Osteocyte (in vitro differentiated cells): ENCODE measurements around the gene RFC2. TPM values are rescaled to one million over a fixed set of nuclear protein-coding genes. Genes with fewer than 3 reads are reported as not detected.
"Not testable (repeated sequence)": the region's sequence is repeated elsewhere in the genome, so short reads cannot be mapped to it uniquely, and the experiment has no call there.

Experiments
- DNase-seq: peaks from one replicate; pipeline ENCODE4 v3.0.0; 2021; ENCODE audit warnings: mixed read lengths; ENCODE audit not compliant: unreplicated experiment; ENCODE audit errors: extremely low spot score
- H3K27ac Mint-ChIP-seq: one replicate; pipeline ENCODE4 v1.8.0; 2021; ENCODE audit warnings: mild to moderate bottlenecking, mixed read lengths; ENCODE audit not compliant: unreplicated experiment
- H3K27me3 Mint-ChIP-seq: one replicate; pipeline ENCODE4 v1.8.0; 2021; ENCODE audit warnings: mixed read lengths; ENCODE audit not compliant: unreplicated experiment
- H3K36me3 Mint-ChIP-seq: one replicate; pipeline ENCODE4 v1.8.0; 2021; ENCODE audit warnings: mixed read lengths; ENCODE audit not compliant: unreplicated experiment
- H3K4me1 Mint-ChIP-seq: one replicate; pipeline ENCODE4 v1.8.0; 2021; ENCODE audit warnings: mixed read lengths; ENCODE audit not compliant: unreplicated experiment
- H3K4me3 Mint-ChIP-seq: one replicate; pipeline ENCODE4 v1.8.0; 2021; ENCODE audit warnings: mild to moderate bottlenecking, moderate library complexity, mixed read lengths; ENCODE audit not compliant: unreplicated experiment
- H3K9me3 Mint-ChIP-seq: one replicate; pipeline ENCODE4 v1.8.0; 2021; ENCODE audit warnings: mixed read lengths; ENCODE audit not compliant: unreplicated experiment
- total RNA-seq: library from RNA; stranded (reverse); gene quantifications from 2 replicates; pipeline ENCODE4 v1.2.1, GENCODE V29; 2021
- TF ChIP-seq, protein P1 (sequence below): fragments of 200-600 bp; sonication (generic); IDR thresholded peaks from 2 replicates; pipeline ENCODE4 v1.5.0; 2021; ENCODE audit warnings: antibody characterized with exemption, mild to moderate bottlenecking, moderate library complexity

The RFC2 gene
- total RNA-seq, 1 donor from 2014 or later = 13.5 TPM

GRCh38 chr7:74217455-74218342, 36.5 kb downstream of the RFC2 start:
- no peaks in the 10 kb centered on the region for H3K27me3 Mint-ChIP-seq
- no peak overlapping the region for H3K4me3 Mint-ChIP-seq
- H3K4me1 Mint-ChIP-seq = peaks cover 1% of the 10 kb centered on the region
- H3K9me3 Mint-ChIP-seq = no peaks in the 10 kb centered on the region
- TF ChIP-seq, protein P1, sequence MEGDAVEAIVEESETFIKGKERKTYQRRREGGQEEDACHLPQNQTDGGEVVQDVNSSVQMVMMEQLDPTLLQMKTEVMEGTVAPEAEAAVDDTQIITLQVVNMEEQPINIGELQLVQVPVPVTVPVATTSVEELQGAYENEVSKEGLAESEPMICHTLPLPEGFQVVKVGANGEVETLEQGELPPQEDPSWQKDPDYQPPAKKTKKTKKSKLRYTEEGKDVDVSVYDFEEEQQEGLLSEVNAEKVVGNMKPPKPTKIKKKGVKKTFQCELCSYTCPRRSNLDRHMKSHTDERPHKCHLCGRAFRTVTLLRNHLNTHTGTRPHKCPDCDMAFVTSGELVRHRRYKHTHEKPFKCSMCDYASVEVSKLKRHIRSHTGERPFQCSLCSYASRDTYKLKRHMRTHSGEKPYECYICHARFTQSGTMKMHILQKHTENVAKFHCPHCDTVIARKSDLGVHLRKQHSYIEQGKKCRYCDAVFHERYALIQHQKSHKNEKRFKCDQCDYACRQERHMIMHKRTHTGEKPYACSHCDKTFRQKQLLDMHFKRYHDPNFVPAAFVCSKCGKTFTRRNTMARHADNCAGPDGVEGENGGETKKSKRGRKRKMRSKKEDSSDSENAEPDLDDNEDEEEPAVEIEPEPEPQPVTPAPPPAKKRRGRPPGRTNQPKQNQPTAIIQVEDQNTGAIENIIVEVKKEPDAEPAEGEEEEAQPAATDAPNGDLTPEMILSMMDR = no peak
- no peak for DNase-seq
- H3K36me3 Mint-ChIP-seq = no peaks in the 10 kb centered on the region
- H3K27ac Mint-ChIP-seq = no peak overlapping the region

DNA sequence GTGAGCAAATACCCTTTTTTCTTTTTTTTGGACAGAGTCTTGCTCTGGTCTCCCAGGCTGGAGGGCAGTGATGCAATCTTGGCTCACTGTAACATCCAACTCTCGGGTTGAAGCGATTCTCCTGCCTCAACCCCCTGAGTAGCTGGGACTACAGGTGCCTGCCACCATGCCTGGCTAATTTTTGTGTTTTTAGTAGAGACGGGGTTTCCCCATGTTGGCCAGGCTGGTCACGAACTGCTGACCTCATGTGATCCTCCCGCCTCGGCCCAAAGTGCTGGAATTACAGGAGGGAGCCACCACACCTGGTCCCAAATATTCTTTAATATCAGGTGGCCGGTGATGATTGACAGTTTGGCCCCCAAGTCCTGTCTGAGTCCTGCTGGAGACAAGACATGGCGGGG, 37.8 kb downstream of the RFC2 start:
- peaks cover 1% of the 10 kb centered on the region for H3K4me1 Mint-ChIP-seq
- no peak overlapping the region for H3K4me3 Mint-ChIP-seq
- no peaks in the 10 kb centered on the region for H3K27me3 Mint-ChIP-seq
- H3K9me3 Mint-ChIP-seq = no peaks in the 10 kb centered on the region
- H3K36me3 Mint-ChIP-seq = no peaks in the 10 kb centered on the region
- TF ChIP-seq, protein P1 = no peak
- DNase-seq = no peak
- H3K27ac Mint-ChIP-seq = no peak overlapping the region

DNA sequence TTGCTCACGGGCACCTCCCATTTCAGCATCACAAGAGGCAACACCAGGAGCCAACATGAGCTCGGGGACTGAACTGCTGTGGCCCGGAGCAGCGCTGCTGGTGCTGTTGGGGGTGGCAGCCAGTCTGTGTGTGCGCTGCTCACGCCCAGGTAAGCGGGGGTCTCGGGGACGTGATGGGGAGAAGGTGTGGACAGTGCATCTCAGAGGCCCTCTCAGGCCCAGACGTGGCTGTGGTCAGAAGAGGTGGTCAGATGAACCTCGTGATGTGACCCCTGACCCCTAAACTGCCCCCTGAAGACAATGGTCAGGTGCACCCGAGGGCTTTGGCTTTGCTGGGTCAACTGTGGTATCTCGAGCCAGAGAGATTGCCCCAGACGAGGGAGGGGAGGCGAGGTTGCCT, 38.3 kb downstream of the RFC2 start:
- TF ChIP-seq, protein P1 = no peak
- H3K36me3 Mint-ChIP-seq = no peaks in the 10 kb centered on the region
- H3K27ac Mint-ChIP-seq = no peak overlapping the region
- no peak for DNase-seq
- peaks cover 1% of the 10 kb centered on the region for H3K4me1 Mint-ChIP-seq
- no peak overlapping the region for H3K4me3 Mint-ChIP-seq
- H3K27me3 Mint-ChIP-seq = no peaks in the 10 kb centered on the region
- no peaks in the 10 kb centered on the region for H3K9me3 Mint-ChIP-seq

- no peaks in the 10 kb centered on the region for H3K9me3 Mint-ChIP-seq
- H3K27ac Mint-ChIP-seq = no peak overlapping the region
- DNase-seq = no peak
- no peaks in the 10 kb centered on the region for H3K27me3 Mint-ChIP-seq
- H3K4me1 Mint-ChIP-seq = peaks cover 1% of the 10 kb centered on the region
- H3K4me3 Mint-ChIP-seq = no peak overlapping the region
- no peaks in the 10 kb centered on the region for H3K36me3 Mint-ChIP-seq
- TF ChIP-seq, protein P1 = no peak
Measured at GRCh38 chr7:74214816-74215630, 39.2 kb downstream of the RFC2 start.

DNA sequence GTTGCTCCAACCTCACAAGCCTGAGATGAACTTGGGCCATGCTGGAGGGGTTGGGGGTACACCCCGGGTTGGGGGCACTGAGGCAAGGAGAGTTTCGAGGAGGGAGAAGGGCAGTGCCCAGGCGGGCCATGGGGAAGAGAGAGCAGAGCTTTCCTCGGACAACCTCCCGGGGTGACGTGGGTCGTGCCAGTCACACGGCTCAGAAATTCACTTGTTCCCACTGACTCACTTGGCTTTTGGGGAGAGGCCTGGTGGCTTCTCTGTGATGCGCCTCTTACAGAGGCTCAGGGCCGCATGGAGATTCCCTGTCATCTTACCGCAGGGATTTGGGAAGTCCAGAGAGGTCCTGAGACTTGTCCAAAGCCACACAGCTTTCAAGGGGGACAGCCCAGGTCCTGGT, 41.5 kb downstream of the RFC2 start:
- Mint-ChIP-seq H3K4me1 (peaks cover 4% of the 10 kb centered on the region), H3K4me3 (no peak overlapping the region), H3K9me3 (no peaks in the 10 kb centered on the region), H3K27ac (no peak overlapping the region), H3K27me3 (no peaks in the 10 kb centered on the region), H3K36me3 (no peaks in the 10 kb centered on the region)
- TF ChIP-seq, protein P1 = no peak
- DNase-seq = no peak

DNA sequence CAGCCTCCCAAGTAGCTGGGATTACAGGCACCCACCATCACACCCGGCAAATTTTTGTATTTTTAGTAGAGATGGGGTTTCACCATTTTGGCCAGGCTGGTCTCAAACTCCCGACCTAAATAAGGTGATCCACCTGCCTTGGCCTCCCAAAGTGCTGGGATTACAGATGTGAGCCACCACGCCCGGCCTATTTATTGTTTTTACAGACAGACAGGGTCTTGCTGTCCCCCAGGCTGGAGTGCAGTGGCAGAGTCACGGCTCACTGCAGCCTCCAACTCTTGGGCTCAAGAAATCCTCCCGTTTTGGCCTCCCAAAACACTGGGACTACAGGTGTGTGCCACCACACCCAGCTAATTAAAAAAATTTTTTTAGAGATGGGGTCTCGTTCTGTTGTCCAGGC, 46.0 kb downstream of the RFC2 start:
- not testable (repeated sequence) for H3K36me3 Mint-ChIP-seq, H3K4me3 Mint-ChIP-seq, DNase-seq

More for the DNA sequence above, 46.0 kb downstream of the RFC2 start:
- not testable (repeated sequence) for H3K4me1 Mint-ChIP-seq, H3K9me3 Mint-ChIP-seq, H3K27me3 Mint-ChIP-seq, H3K27ac Mint-ChIP-seq
